Caki2 (cell line): Measurements from ENCODE around the gene DBP. TPM values are rescaled to one million over a fixed set of nuclear protein-coding genes. Genes with fewer than 3 reads are reported as not detected.

Source experiments
- DNase-seq: peaks from one replicate; pipeline ENCODE4 v3.0.0-alpha.2; 2015; ENCODE audit warnings: low read depth
- in situ Hi-C: cut with HindIII; loops from 2 replicates; pipeline ENCODE4 v1.10.0; 2016; ENCODE audit warnings: low sequenced_read_pairs, low pct_unique_long_range_greater_than_20kb, mixed read lengths
- total RNA-seq: library from RNA; depleted of rRNA; stranded (reverse); fragments of >200 nt; shearing (Covaris generic); gene quantifications from 2 replicates; pipeline ENCODE4 v1.2.3, GENCODE V29; 2014; ENCODE audit warnings: low replicate concordance

Gene DBP
- total RNA-seq, 1 experiment from 2014 or later: 15.1 TPM

GRCh38 chr19:48646001-48646721, 9.0 kb upstream of the DBP start, which contains the start of gene CA11:
Gene CA11 (minus strand): TSS chr19:48646187. CDS start chr19:48645632, 555 bp downstream.
- peak; percentile 84 for DNase-seq
- in situ Hi-C loops: no loop called here

GRCh38 chr19:48645620-48646000, 8.4 kb upstream of the DBP start:
- DNase-seq: no peak
- in situ Hi-C loops: no loop called here

GRCh38 chr19:48644839-48645619, 7.8 kb upstream of the DBP start:
- peak; percentile 56 for DNase-seq
- in situ Hi-C loops: no loop called here

- DNase-seq: no peak
- in situ Hi-C loops: no loop called here
Measured at GRCh38 chr19:48644355-48644754, 7.2 kb upstream of the DBP start.

GRCh38 chr19:48642862-48643261, 5.7 kb upstream of the DBP start:
- no peak for DNase-seq
- in situ Hi-C loops: no loop called here

GRCh38 chr19:48641850-48642249, 4.7 kb upstream of the DBP start:
- in situ Hi-C loops: no loop called here
- no peak for DNase-seq

- DNase-seq: no peak
- in situ Hi-C loops: no loop called here
Measured at GRCh38 chr19:48639483-48640375, 2.5 kb upstream of the DBP start.

- DNase-seq: no peak
- in situ Hi-C loops: no loop called here
Measured at GRCh38 chr19:48638831-48639381, 1.7 kb upstream of the DBP start.

GRCh38 chr19:48637948-48638830, 1.0 kb upstream of the DBP start:
- DNase-seq: peak; percentile 85
- in situ Hi-C loops: no loop called here

GRCh38 chr19:48637449-48637947, 319 bp upstream of the DBP start:
- peak; percentile 100 for DNase-seq
- in situ Hi-C loops: no loop called here

- in situ Hi-C loops: no loop called here
- no peak for DNase-seq
Measured at GRCh38 chr19:48635966-48636858, 967 bp downstream of the DBP start.

- in situ Hi-C loops: no loop called here
Measured at GRCh38 chr19:48635263-48635965, 1.8 kb downstream of the DBP start.

GRCh38 chr19:48634424-48635262, 2.5 kb downstream of the DBP start:
- in situ Hi-C loops: no loop called here
- DNase-seq: peak; percentile 91

More at GRCh38 chr19:48635263-48635965, 1.8 kb downstream of the DBP start:
- peak; percentile 72 for DNase-seq

GRCh38 chr19:48634036-48634342, 3.2 kb downstream of the DBP start:
- no peak for DNase-seq
- in situ Hi-C loops: no loop called here
